Measurements from ENCODE around the gene IGF2BP2.

GRCh38 chr3:185851046-185851445, 26.2 kb upstream of the IGF2BP2 start:
- TF ChIP-seq CTCF (IDR thresholded peaks at IDR 0.05) (no peak), REST (IDR thresholded peaks at IDR 0.05; ENCODE audit: insufficient read depth in 1 of 2, low read depth in 2 of 2, low read length in 1 of 2) (no peak), SIN3A (IDR thresholded peaks at IDR 0.05; ENCODE audit: borderline replicate concordance, insufficient read depth, low read depth, low read length) (no peak), POLR2AphosphoS5 (IDR thresholded peaks at IDR 0.05; ENCODE audit: low read depth, low read length) (no peak), TCF7L2 (IDR thresholded peaks at IDR 0.05; ENCODE audit: low read depth, low read length) (no peak)
